ENCODE measurements around the gene CRACR2A. TPM values are rescaled to one million over a fixed set of nuclear protein-coding genes. Genes with fewer than 3 reads are reported as not detected.

The CRACR2A gene
- total RNA-seq, 4 donors from 2014 or later, result 0.91 to 2.3 (median 1.9) TPM

DNA sequence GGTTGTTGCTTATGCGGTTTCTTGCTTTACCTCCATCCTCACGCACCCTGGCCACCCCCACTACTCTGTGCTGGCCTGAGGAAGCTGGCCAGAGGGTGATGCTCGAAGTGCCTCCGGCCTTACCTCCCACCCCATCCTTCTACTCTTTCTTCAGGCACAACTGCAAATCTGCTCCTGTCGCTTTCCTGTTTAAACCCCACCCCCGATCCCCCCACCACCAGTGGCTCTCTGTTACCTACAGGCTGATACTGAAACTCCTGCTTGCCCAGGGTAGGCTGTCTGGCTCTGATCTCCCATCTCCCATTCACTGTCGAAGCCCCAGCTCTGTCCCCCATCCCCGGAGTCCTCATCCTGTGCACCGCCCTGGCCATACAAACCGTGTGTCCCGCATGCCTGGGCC, 150.4 kb downstream of the CRACR2A start:
- TF ChIP-seq, protein P1, sequence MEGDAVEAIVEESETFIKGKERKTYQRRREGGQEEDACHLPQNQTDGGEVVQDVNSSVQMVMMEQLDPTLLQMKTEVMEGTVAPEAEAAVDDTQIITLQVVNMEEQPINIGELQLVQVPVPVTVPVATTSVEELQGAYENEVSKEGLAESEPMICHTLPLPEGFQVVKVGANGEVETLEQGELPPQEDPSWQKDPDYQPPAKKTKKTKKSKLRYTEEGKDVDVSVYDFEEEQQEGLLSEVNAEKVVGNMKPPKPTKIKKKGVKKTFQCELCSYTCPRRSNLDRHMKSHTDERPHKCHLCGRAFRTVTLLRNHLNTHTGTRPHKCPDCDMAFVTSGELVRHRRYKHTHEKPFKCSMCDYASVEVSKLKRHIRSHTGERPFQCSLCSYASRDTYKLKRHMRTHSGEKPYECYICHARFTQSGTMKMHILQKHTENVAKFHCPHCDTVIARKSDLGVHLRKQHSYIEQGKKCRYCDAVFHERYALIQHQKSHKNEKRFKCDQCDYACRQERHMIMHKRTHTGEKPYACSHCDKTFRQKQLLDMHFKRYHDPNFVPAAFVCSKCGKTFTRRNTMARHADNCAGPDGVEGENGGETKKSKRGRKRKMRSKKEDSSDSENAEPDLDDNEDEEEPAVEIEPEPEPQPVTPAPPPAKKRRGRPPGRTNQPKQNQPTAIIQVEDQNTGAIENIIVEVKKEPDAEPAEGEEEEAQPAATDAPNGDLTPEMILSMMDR (IDR thresholded peaks at IDR 0.05), result no peak
- no peak for TF ChIP-seq POLR2A (IDR thresholded peaks at IDR 0.05)
- H3K36me3 ChIP-seq, result no peaks in the 10 kb centered on the region
- intact Hi-C loops (cut with DNase I), result no loop called here
- no peak for DNase-seq
- no peak overlapping the region for H3K4me3 ChIP-seq
- no peaks in the 10 kb centered on the region for H3K9me3 ChIP-seq
- 74 to 86% methylated on average over 11 of the region's 11 CpGs for WGBS, 2 donors
- no peak overlapping the region for H3K27ac ChIP-seq
- H3K27me3 ChIP-seq, result peaks cover 0 to 61% (median 0%) of the 10 kb centered on the region in 4 donors
- H3K4me1 ChIP-seq, result peaks cover 0 to 12% (median 8%) of the 10 kb centered on the region in 3 donors

DNA sequence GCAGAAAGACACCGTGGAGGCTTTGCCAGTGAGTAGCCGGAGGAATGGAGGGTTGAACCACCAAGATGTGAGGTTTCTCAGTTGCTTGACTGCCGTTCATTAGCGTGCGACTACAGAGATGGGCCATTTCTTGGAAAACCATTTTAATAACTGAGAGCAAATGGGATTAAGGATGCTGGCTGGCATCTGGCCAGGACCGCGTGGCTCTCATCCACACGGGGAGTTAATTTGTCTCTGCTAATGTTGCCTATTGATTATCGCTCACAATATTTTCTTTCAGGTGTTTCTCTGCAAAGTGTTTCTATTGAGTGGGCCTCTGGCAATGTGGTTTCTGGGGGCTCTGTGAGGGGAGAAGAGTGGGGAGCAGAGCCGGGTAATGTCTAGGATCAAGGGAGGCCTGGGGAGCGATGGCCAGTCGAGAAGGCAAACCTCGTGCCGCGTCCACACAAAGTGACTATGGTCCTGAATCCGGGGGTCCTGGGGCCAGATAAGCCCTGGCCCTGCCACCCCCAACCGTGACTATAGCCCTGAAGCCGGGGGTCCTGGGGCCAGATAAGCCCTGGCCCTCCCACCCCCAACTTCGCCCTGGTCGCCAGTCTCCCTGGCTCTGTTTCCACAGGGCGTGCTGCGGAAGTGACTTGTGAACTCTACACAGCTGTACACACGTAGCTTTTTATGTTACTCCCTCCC, 151.3 kb downstream of the CRACR2A start:
- no peak for TF ChIP-seq POLR2A (IDR thresholded peaks at IDR 0.05)
- TF ChIP-seq, protein P1 (IDR thresholded peaks at IDR 0.05), result no peak
- no peak overlapping the region for H3K27ac ChIP-seq
- H3K27me3 ChIP-seq, result peaks cover 0 to 61% (median 0%) of the 10 kb centered on the region in 4 donors
- intact Hi-C loops (cut with DNase I), result no loop called here
- no peaks in the 10 kb centered on the region for H3K9me3 ChIP-seq
- no peaks in the 10 kb centered on the region for H3K36me3 ChIP-seq
- peaks cover 0 to 12% (median 8%) of the 10 kb centered on the region in 3 donors for H3K4me1 ChIP-seq
- DNase-seq, result no peak
- no peak overlapping the region for H3K4me3 ChIP-seq
- 64 to 69% methylated on average over 10 to 13 of the region's 23 CpGs for WGBS, 2 donors

DNA sequence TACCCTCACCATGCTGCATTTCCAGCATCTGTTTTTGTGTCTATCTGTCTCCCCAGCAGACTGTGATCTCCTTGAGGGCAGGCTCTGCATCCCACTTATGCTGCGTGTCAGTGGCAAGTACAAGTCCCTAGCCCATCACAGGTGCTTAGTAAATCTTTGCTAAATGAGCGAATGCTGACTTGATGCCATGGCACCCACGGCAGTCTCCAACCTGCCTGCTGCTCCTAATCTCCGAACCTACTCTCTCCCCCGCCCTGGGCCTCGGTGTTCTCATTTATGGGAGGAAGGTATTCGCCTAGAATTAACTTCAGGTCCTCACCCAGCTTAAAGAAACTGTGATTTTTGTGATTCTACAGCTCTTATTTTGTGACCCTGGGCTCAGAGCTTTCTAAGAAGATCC, 152.0 kb downstream of the CRACR2A start:
- H3K9me3 ChIP-seq, result no peaks in the 10 kb centered on the region
- peaks cover 0 to 12% (median 8%) of the 10 kb centered on the region in 3 donors for H3K4me1 ChIP-seq
- no peak overlapping the region for H3K4me3 ChIP-seq
- intact Hi-C loops (cut with DNase I), result no loop called here
- H3K27ac ChIP-seq, result no peak overlapping the region
- no peaks in the 10 kb centered on the region for H3K36me3 ChIP-seq
- H3K27me3 ChIP-seq, result peaks cover 0 to 62% (median 0%) of the 10 kb centered on the region in 4 donors
- TF ChIP-seq POLR2A (IDR thresholded peaks at IDR 0.05), result no peak
- TF ChIP-seq, protein P1 (IDR thresholded peaks at IDR 0.05), result no peak
- no peak for DNase-seq
- WGBS, 2 donors, result 78 to 88% methylated on average over 7 of the region's 7 CpGs

DNA sequence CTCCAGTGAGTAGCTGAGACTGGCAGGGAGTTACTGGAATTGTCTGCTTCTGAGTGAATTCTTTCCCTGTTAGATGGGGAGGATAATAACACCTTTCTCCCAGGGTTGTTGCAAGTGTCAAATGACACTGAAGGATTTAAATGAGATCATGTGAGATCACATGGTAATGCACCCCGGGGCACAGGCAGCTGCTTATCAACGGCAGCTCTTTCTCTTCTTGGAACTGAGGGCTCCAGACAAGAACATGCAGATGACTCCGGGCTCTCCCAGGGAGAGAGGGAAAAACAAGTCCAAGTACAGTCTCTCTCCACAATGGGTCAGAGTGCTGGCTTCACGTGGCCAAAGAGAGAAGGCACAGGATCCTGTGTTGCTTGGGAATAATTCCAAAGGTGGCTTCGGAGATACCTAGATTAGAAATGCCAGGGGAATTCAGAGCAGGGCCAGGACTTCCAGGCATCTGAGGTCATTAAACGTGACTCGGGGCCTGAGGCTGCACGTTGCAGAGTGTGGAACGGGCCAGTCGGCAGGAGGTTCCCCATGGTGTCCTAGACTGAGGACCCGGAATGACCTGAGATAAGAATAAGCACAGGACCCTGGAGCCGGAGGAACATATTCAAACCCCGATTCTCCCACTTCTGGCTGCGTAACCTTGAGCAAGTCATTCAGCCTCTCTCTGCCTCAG, 152.7 kb downstream of the CRACR2A start:
- Histone ChIP-seq H3K36me3 (no peaks in the 10 kb centered on the region), H3K27me3 (peaks cover 0 to 66% (median 0%) of the 10 kb centered on the region in 4 donors), H3K27ac (no peak overlapping the region), H3K4me1 (peaks cover 0 to 8% (median 5%) of the 10 kb centered on the region in 3 donors), H3K4me3 (no peak overlapping the region), H3K9me3 (no peaks in the 10 kb centered on the region)
- TF ChIP-seq POLR2A (IDR thresholded peaks at IDR 0.05), result no peak
- TF ChIP-seq, protein P1 (IDR thresholded peaks at IDR 0.05), result no peak
- intact Hi-C loops (cut with DNase I), result no loop called here
- 51 to 68% methylated on average over 10 to 14 of the region's 14 CpGs for WGBS, 2 donors
- no peak for DNase-seq
